Neural progenitor cell (in vitro differentiated cells): Measurements from ENCODE around the gene CDK2AP2. TPM values are rescaled to one million over a fixed set of nuclear protein-coding genes. Genes with fewer than 3 reads are reported as not detected.

ENCODE experiments used
- DNase-seq: peaks from one replicate; pipeline ENCODE4 v3.0.0-alpha.2; 2016; ENCODE audit warnings: low spot score
- H2AFZ ChIP-seq: fragments of 200-600 bp; sonication (generic); replicated peaks from 2 replicates; pipeline ENCODE4 v1.6.1; 2016; ENCODE audit warnings: antibody characterized with exemption
- H3F3A ChIP-seq: fragments of 200-600 bp; sonication (generic); 2 replicates; pipeline ENCODE4 v1.6.1; 2016; ENCODE audit warnings: antibody characterized with exemption, low read depth
- H3K27ac ChIP-seq: fragments of 200-600 bp; sonication (generic); 2 replicates; pipeline ENCODE4 v1.5.1; 2016; ENCODE audit warnings: mild to moderate bottlenecking
- H3K27me3 ChIP-seq: fragments of 200-600 bp; sonication (generic); 2 replicates; pipeline ENCODE4 v1.6.1; 2016; ENCODE audit warnings: mild to moderate bottlenecking, moderate library complexity
- H3K36me3 ChIP-seq: fragments of 200-600 bp; sonication (generic); 2 replicates; pipeline ENCODE4 v1.5.1; 2016
- H3K4me1 ChIP-seq: fragments of 200-600 bp; sonication (generic); 2 replicates; pipeline ENCODE4 v1.6.1; 2016; ENCODE audit warnings: mixed run types
- H3K4me2 ChIP-seq: fragments of 200-600 bp; sonication (generic); 2 replicates; pipeline ENCODE4 v1.6.1; 2016
- H3K4me3 ChIP-seq: fragments of 200-600 bp; sonication (generic); 2 replicates; pipeline ENCODE4 v1.5.1; 2016
- H3K79me2 ChIP-seq: fragments of 200-600 bp; sonication (generic); 2 replicates; pipeline ENCODE4 v1.6.1; 2016; ENCODE audit warnings: low read depth
- H3K9ac ChIP-seq: fragments of 200-600 bp; sonication (generic); 2 replicates; pipeline ENCODE4 v1.6.1; 2016
- H3K9me3 ChIP-seq: fragments of 200-600 bp; sonication (generic); 2 replicates; pipeline ENCODE4 v1.5.1; 2016; ENCODE audit warnings: low read depth
- H4K20me1 ChIP-seq: fragments of 200-600 bp; sonication (generic); 2 replicates; pipeline ENCODE4 v1.6.1; 2016; ENCODE audit warnings: low read depth
- H3K27ac Mint-ChIP-seq: 3 replicates; pipeline ENCODE4 v1.8.0; 2021; ENCODE audit warnings: mixed read lengths
- H3K27me3 Mint-ChIP-seq: 2 replicates; pipeline ENCODE4 v1.8.0; 2022; ENCODE audit warnings: low read depth, mild to moderate bottlenecking, inconsistent platforms, moderate library complexity, mixed read lengths; ENCODE audit not compliant: insufficient read depth
- H3K36me3 Mint-ChIP-seq: 3 replicates; pipeline ENCODE4 v1.8.0; 2021; ENCODE audit warnings: mixed read lengths
- H3K4me1 Mint-ChIP-seq: 3 replicates; pipeline ENCODE4 v1.8.0; 2021; ENCODE audit warnings: mixed read lengths
- H3K4me3 Mint-ChIP-seq: 3 replicates; pipeline ENCODE4 v1.8.0; 2021; ENCODE audit warnings: mild to moderate bottlenecking, moderate library complexity, mixed read lengths
- H3K9me3 Mint-ChIP-seq: 3 replicates; pipeline ENCODE4 v1.8.0; 2020; ENCODE audit warnings: mixed read lengths
- EZH2 ChIP-seq: fragments of 200-600 bp; sonication (generic); IDR thresholded peaks from 2 replicates; pipeline ENCODE4 v1.6.1; 2017; ENCODE audit warnings: antibody characterized with exemption, mild to moderate bottlenecking, moderate library complexity
- EZH2phosphoT487 ChIP-seq: fragments of 200-600 bp; sonication (generic); IDR thresholded peaks from 2 replicates; pipeline ENCODE4 v1.6.1; 2017; ENCODE audit warnings: antibody characterized with exemption
- total RNA-seq: library from RNA; depleted of rRNA; stranded (reverse); fragments of >200 nt; gene quantifications from 2 replicates; pipeline ENCODE4 v1.2.3, GENCODE V29; 2015; ENCODE audit warnings: low replicate concordance
- TF ChIP-seq, protein P1 (sequence below): fragments of 200-600 bp; sonication (generic); IDR thresholded peaks from 2 replicates; pipeline ENCODE4 v1.5.1; 2017; ENCODE audit warnings: antibody characterized with exemption, mild to moderate bottlenecking

Gene CDK2AP2
- total RNA-seq, 1 donor from 2014 or later, result 2.1 TPM

DNA sequence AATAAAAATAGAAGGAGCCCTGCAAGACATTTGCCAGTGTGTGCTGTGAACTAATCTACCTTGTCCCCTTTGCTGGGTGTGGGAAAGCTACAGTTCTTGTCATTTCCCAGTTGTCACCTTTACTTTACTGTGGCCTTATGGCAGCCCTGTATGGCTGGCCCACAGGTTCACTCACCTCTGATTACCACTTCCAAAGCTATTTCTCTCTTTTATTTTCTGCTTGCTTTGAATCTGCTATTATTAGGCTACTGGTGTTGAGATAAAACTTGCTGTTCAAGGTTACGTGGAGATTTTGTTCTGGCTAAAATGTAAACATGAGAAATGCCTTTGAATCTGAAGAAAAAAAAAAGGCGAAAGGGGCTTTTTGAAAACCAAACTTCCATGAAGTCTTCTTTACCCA is 24.9 kb upstream of the CDK2AP2 start:
- H3K4me3 Mint-ChIP-seq, result peak overlapping the region; percentile 6
- Histone ChIP-seq H3K36me3 (no peaks in the 10 kb centered on the region), H4K20me1 (no peaks in the 10 kb centered on the region), H3K27ac (no peak overlapping the region), H3K9ac (no peak overlapping the region), H3K79me2 (no peaks in the 10 kb centered on the region), H2AFZ (no peak overlapping the region), H3F3A (no peaks in the 10 kb centered on the region), H3K4me1 (no peaks in the 10 kb centered on the region), H3K4me2 (no peak overlapping the region), H3K27me3 (no peaks in the 10 kb centered on the region), H3K4me3 (no peak overlapping the region), H3K9me3 (peaks cover 19% of the 10 kb centered on the region)
- no peaks in the 10 kb centered on the region for H3K4me1 Mint-ChIP-seq
- peaks cover 29% of the 10 kb centered on the region for H3K9me3 Mint-ChIP-seq
- H3K27ac Mint-ChIP-seq, result no peak overlapping the region
- no peaks in the 10 kb centered on the region for H3K36me3 Mint-ChIP-seq
- TF ChIP-seq EZH2 (no peak), EZH2phosphoT487 (no peak)
- TF ChIP-seq, protein P1, sequence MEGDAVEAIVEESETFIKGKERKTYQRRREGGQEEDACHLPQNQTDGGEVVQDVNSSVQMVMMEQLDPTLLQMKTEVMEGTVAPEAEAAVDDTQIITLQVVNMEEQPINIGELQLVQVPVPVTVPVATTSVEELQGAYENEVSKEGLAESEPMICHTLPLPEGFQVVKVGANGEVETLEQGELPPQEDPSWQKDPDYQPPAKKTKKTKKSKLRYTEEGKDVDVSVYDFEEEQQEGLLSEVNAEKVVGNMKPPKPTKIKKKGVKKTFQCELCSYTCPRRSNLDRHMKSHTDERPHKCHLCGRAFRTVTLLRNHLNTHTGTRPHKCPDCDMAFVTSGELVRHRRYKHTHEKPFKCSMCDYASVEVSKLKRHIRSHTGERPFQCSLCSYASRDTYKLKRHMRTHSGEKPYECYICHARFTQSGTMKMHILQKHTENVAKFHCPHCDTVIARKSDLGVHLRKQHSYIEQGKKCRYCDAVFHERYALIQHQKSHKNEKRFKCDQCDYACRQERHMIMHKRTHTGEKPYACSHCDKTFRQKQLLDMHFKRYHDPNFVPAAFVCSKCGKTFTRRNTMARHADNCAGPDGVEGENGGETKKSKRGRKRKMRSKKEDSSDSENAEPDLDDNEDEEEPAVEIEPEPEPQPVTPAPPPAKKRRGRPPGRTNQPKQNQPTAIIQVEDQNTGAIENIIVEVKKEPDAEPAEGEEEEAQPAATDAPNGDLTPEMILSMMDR, result no peak
- peaks cover 11% of the 10 kb centered on the region for H3K27me3 Mint-ChIP-seq
- DNase-seq, result no peak

DNA sequence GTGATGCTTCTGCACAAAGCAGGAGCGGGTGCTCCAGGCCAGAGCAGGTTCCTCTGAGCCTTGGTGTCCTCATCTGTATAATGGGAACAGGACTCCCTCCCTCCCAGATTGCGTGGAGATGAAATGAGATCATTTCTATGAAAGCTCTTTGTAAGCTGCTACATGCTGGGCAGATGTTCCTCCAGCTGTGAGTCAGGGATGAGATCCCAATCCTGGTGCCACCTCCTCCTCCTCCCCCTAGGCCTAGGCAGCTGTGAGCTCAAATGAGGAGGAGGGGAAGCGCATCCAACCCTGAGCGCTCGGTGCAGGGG is 22.3 kb upstream of the CDK2AP2 start:
- H3F3A ChIP-seq, result no peaks in the 10 kb centered on the region
- Mint-ChIP-seq H3K27ac (no peak overlapping the region), H3K9me3 (peaks cover 27% of the 10 kb centered on the region), H3K27me3 (peaks cover 11% of the 10 kb centered on the region), H3K36me3 (no peaks in the 10 kb centered on the region), H3K4me1 (peaks cover 4% of the 10 kb centered on the region), H3K4me3 (no peak overlapping the region)
- DNase-seq, result no peak
- H3K4me2 ChIP-seq, result no peak overlapping the region
- H3K4me1 ChIP-seq, result no peaks in the 10 kb centered on the region
- peaks cover 12% of the 10 kb centered on the region for H3K9me3 ChIP-seq
- H3K36me3 ChIP-seq, result no peaks in the 10 kb centered on the region
- H3K27ac ChIP-seq, result no peak overlapping the region
- H3K27me3 ChIP-seq, result no peaks in the 10 kb centered on the region
- H3K79me2 ChIP-seq, result no peaks in the 10 kb centered on the region
- TF ChIP-seq EZH2phosphoT487 (no peak), EZH2 (no peak)
- TF ChIP-seq, protein P1, result no peak
- no peak overlapping the region for H2AFZ ChIP-seq
- no peak overlapping the region for H3K9ac ChIP-seq
- no peaks in the 10 kb centered on the region for H4K20me1 ChIP-seq
- no peak overlapping the region for H3K4me3 ChIP-seq

DNA sequence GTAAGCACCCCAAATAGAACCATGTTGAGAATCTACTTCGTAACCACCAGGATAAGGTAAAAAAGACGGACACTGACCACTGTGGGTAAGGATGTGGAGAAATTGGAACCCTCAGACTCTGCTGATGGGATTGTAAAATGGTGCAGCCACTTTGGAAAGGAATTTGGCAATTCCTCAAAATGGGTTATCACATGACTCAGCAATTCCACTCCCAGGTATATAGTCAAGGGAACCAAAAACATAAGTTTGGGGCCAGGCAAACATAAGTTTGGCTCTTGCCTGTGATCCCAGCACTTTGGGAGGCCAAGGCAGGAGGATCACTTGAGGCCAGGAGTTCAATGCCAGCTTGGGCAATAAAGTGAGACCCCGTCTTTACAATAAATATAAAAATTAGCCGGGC is 20.4 kb upstream of the CDK2AP2 start:
- H2AFZ ChIP-seq, result no peak overlapping the region
- no peaks in the 10 kb centered on the region for H3K4me1 ChIP-seq
- no peak for TF ChIP-seq EZH2phosphoT487
- TF ChIP-seq, protein P1, result no peak
- Mint-ChIP-seq H3K27me3 (peaks cover 10% of the 10 kb centered on the region), H3K36me3 (no peaks in the 10 kb centered on the region), H3K4me3 (no peak overlapping the region), H3K4me1 (peaks cover 11% of the 10 kb centered on the region), H3K9me3 (peaks cover 17% of the 10 kb centered on the region), H3K27ac (no peak overlapping the region)
- H4K20me1 ChIP-seq, result no peaks in the 10 kb centered on the region
- no peaks in the 10 kb centered on the region for H3K27me3 ChIP-seq
- DNase-seq, result no peak
- no peaks in the 10 kb centered on the region for H3F3A ChIP-seq
- no peak overlapping the region for H3K27ac ChIP-seq
- H3K9me3 ChIP-seq, result no peaks in the 10 kb centered on the region
- no peak overlapping the region for H3K4me3 ChIP-seq
- H3K9ac ChIP-seq, result no peak overlapping the region
- no peaks in the 10 kb centered on the region for H3K36me3 ChIP-seq
- H3K4me2 ChIP-seq, result no peak overlapping the region
- no peaks in the 10 kb centered on the region for H3K79me2 ChIP-seq
